ENCODE results near the gene ACTR8. TPM values are rescaled to one million over a fixed set of nuclear protein-coding genes. Genes with fewer than 3 reads are reported as not detected.

ACTR8 gene
- total RNA-seq, 1 donor from 2014 or later, result 42.7 TPM

DNA sequence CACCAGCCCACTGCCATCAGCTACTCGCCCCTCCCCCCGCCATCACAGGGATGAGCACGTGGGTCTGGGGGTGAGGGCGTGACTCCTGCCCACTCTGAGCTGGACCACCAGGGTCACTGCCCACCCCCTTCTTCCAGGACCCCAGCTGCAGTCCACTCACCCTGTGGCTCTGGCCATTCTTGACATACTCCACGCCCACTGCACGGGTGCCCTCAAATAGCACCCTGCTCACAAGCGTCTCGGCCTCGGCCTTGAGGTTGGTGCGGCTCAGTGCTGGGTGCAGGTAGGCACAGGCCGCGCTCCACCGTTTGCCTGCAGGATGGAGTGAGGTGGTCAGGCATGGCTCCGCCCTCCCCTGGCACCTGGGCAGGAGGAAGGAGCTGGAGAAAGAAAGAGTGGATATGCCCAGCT lies 59.6 kb downstream of the ACTR8 start:
- intact Hi-C loops (cut with micrococcal nuclease), result no loop called here
- Mint-ChIP-seq H3K27ac (no peak overlapping the region), H3K4me1 (no peaks in the 10 kb centered on the region), H3K4me3 (no peak overlapping the region), H3K27me3 (no peaks in the 10 kb centered on the region), H3K9me3 (no peaks in the 10 kb centered on the region), H3K36me3 (ENCODE audit: low read depth) (no peaks in the 10 kb centered on the region)
- ChIA-PET POLR2A (no interaction called here), CTCF (no interaction called here)
- no peak for ATAC-seq (ENCODE audit: low read depth)
- DNase-seq, result no peak
- TF ChIP-seq, protein P1, sequence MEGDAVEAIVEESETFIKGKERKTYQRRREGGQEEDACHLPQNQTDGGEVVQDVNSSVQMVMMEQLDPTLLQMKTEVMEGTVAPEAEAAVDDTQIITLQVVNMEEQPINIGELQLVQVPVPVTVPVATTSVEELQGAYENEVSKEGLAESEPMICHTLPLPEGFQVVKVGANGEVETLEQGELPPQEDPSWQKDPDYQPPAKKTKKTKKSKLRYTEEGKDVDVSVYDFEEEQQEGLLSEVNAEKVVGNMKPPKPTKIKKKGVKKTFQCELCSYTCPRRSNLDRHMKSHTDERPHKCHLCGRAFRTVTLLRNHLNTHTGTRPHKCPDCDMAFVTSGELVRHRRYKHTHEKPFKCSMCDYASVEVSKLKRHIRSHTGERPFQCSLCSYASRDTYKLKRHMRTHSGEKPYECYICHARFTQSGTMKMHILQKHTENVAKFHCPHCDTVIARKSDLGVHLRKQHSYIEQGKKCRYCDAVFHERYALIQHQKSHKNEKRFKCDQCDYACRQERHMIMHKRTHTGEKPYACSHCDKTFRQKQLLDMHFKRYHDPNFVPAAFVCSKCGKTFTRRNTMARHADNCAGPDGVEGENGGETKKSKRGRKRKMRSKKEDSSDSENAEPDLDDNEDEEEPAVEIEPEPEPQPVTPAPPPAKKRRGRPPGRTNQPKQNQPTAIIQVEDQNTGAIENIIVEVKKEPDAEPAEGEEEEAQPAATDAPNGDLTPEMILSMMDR (IDR thresholded peaks at IDR 0.05), result no peak

DNA sequence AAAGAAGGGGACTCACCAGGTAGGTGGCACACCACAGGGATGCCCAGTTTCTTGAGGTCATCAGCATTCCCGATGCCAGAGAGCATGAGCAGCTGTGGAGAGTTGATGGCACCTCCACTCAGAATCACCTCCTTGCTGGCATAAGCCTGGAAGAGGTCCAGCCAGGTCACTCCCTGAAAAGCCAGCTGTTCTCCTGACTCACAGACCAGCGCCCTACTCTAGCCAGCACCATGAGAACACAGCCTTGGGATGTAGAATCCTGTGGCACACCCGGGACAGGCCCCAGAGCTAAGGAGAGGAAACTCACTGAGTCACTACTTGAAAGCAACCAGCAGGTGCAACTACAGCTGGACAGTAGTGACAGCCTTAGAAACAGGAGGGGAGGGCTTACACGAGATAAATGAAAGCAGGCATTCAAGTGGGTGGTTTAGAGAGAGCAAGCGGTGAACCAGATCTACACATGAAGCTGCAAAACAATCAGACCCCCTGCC lies 60.3 kb downstream of the ACTR8 start:
- ATAC-seq (ENCODE audit: low read depth), result no peak
- intact Hi-C loops (cut with micrococcal nuclease), result no loop called here
- DNase-seq, result no peak
- no peak overlapping the region for H3K27ac Mint-ChIP-seq
- no peak overlapping the region for H3K4me3 Mint-ChIP-seq
- H3K4me1 Mint-ChIP-seq, result no peaks in the 10 kb centered on the region
- no peaks in the 10 kb centered on the region for H3K27me3 Mint-ChIP-seq
- H3K36me3 Mint-ChIP-seq (ENCODE audit: low read depth), result no peaks in the 10 kb centered on the region
- ChIA-PET CTCF (no interaction called here), POLR2A (no interaction called here)
- TF ChIP-seq, protein P1 (IDR thresholded peaks at IDR 0.05), result no peak
- no peaks in the 10 kb centered on the region for H3K9me3 Mint-ChIP-seq

DNA sequence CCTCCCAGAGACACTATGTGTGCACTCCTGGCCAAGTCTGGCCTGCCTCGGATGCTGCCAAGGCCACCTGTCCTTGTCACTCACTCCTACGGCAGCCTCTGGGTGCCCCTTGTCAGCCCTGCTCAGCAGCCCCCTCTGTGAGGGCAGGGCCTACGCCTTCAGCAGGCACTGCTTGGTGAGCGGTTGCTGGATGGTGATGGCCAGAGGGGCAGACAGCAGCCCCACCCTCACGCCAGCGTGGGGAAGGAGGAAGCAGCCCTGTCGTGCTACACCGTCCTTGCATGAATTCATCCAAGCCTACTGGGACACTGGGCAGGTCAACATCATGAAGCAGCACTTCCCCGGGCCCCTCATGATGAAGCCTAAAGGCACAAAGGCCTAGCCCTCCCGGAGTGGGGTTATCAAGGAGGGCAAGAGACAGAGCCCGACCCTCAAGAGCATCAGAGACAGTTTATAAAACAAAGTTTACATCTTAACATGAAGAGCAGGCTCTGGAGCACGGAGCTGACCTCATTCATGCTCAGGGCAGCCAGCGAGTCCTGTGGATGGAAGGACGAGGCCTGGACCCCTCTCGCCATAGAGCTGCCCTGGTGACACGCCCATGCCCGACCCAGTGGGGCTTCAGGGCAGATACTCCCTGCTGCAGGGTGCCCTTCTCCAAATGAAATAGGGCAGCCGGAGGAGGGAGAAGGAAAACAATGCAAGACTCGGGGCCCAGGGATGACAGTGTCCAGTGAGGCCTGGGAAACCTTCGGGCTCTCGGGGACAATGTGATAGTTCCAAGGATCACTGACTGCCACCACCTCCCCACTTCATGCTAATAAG lies 61.0 kb downstream of the ACTR8 start:
- Mint-ChIP-seq H3K36me3 (ENCODE audit: low read depth) (no peaks in the 10 kb centered on the region), H3K4me1 (no peaks in the 10 kb centered on the region), H3K4me3 (no peak overlapping the region), H3K9me3 (no peaks in the 10 kb centered on the region), H3K27ac (no peak overlapping the region), H3K27me3 (no peaks in the 10 kb centered on the region)
- DNase-seq (no peak), ATAC-seq (ENCODE audit: low read depth) (no peak)
- POLR2A ChIA-PET, result no interaction called here
- TF ChIP-seq, protein P1 (IDR thresholded peaks at IDR 0.05), result no peak
- intact Hi-C loops (cut with micrococcal nuclease), result no loop called here
- CTCF ChIA-PET, result no interaction called here

DNA sequence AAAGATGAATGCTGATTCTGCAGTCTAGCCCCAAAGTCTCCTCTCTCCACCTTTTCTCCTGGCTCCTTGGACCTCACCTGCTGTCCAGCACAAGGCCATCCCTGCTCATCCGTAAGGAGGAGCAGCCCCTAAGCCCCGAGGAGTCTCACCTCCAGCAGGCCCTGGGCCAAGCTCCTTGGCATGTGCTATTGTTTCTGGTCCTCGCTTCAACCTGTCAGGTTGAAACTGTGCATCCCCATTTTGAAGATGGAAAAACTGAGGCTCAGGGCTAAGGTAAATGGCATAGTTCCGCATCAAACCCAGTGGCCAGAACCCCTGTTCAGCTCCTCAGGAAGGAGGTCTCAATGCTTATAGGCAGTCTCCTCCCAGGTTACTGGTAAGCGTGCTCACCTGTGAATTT lies 61.9 kb downstream of the ACTR8 start:
- ChIA-PET POLR2A (no interaction called here), CTCF (no interaction called here)
- no peak overlapping the region for H3K4me3 Mint-ChIP-seq
- H3K36me3 Mint-ChIP-seq (ENCODE audit: low read depth), result no peaks in the 10 kb centered on the region
- no peaks in the 10 kb centered on the region for H3K27me3 Mint-ChIP-seq
- ATAC-seq (ENCODE audit: low read depth) (no peak), DNase-seq (no peak)
- TF ChIP-seq, protein P1 (IDR thresholded peaks at IDR 0.05), result no peak
- intact Hi-C loops (cut with micrococcal nuclease), result no loop called here
- H3K27ac Mint-ChIP-seq, result no peak overlapping the region
- H3K4me1 Mint-ChIP-seq, result no peaks in the 10 kb centered on the region
- H3K9me3 Mint-ChIP-seq, result no peaks in the 10 kb centered on the region

DNA sequence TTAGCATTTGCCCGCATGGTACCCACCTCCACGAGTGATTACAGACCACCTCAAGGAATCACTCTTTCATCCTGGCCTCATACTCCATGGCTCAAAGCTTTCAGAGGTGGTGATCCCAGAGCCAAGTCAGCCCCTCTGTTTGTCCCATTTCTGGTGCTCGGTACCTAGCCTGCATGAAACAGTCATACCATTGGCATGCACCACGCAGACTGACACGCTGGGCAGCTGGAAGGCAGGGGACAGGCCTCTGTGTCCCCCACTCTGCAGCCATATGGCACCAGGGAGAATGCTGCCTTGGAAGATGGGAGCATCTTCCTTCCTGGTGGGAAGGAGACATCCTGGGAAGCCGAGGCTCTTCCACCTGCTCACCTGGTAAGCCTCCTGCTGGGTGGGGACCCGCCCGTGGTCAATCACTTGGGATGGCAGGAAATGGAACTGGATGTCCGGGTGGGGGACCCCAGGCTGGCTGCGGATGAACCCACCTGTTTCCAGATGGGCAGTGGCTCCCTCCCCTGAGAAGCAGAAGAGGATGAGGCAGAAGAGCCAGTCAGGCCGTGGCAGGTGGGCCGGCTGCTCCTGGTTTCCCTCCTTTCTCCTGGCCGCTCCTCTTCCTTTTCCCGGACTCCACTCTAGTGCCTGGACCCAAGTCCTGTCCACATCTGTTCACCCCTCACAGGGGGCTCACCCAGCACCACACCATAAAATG lies 62.6 kb downstream of the ACTR8 start:
- ChIA-PET POLR2A (no interaction called here), CTCF (no interaction called here)
- Mint-ChIP-seq H3K36me3 (ENCODE audit: low read depth) (no peaks in the 10 kb centered on the region), H3K4me3 (no peak overlapping the region), H3K27ac (no peak overlapping the region), H3K4me1 (no peaks in the 10 kb centered on the region), H3K9me3 (no peaks in the 10 kb centered on the region), H3K27me3 (no peaks in the 10 kb centered on the region)
- intact Hi-C loops (cut with micrococcal nuclease), result no loop called here
- TF ChIP-seq, protein P1 (IDR thresholded peaks at IDR 0.05), result no peak
- ATAC-seq (ENCODE audit: low read depth) (no peak), DNase-seq (no peak)
